Gastrocnemius medialis (tissue), 4 donors: ENCODE measurements around the gene CDSN. TPM values are rescaled to one million over a fixed set of nuclear protein-coding genes. Genes with fewer than 3 reads are reported as not detected.

Source experiments
- ATAC-seq, 2 donors: fragments of 150-250 bp; one replicate each; pipeline ENCODE4 v1.9.1; 2016
- DNase-seq, 2 donors: peaks; one replicate each; pipeline ENCODE4 v3.0.0-alpha.2; 2019
- H3K27ac ChIP-seq, 4 donors: fragments of 200-600 bp; sonication (generic); 1 replicate in 1 of 4; 2 replicates in 3 of 4; pipeline ENCODE4 v1.5.1; 2016 to 2018; ENCODE audit warnings: mild to moderate bottlenecking in 2 of 4, moderate library complexity in 1 of 4
- H3K27me3 ChIP-seq, 3 donors: fragments of 200-600 bp; sonication (generic) in 2 of 3; 1 replicate in 1 of 3; 2 replicates in 2 of 3; pipeline versions ENCODE4 v1.5.1 to v1.6.0; 2016 to 2019; ENCODE audit warnings: mild to moderate bottlenecking in 1 of 3, moderate library complexity in 1 of 3
- H3K36me3 ChIP-seq, 2 donors: fragments of 200-600 bp; sonication (generic) in 1 of 2; one replicate each; pipeline ENCODE4 v1.5.1; 2017 to 2018
- H3K4me1 ChIP-seq, 2 donors: fragments of 200-600 bp; sonication (generic) in 1 of 2; one replicate each; pipeline ENCODE4 v1.5.1; 2016 to 2017; ENCODE audit warnings: mild to moderate bottlenecking in 2 of 2
- H3K4me3 ChIP-seq, 4 donors: fragments of 200-600 bp; sonication (generic) in 3 of 4; 1 replicate in 1 of 4; 2 replicates in 3 of 4; pipeline ENCODE4 v1.5.1; 2016 to 2019; ENCODE audit warnings: mild to moderate bottlenecking in 2 of 4
- H3K9me3 ChIP-seq, 3 donors: fragments of 200-600 bp; sonication (generic) in 2 of 3; 1 replicate in 1 of 3; 2 replicates in 2 of 3; pipeline ENCODE4 v1.5.1; 2016 to 2019
- POLR2A ChIP-seq, 2 donors: fragments of 450-650 bp; IDR thresholded peaks; one replicate each; pipeline ENCODE4 v1.6.1; 2017; ENCODE audit warnings: antibody characterized with exemption in 2 of 2, mild to moderate bottlenecking in 2 of 2, moderate library complexity in 2 of 2
- in situ Hi-C, 4 donors: fragments of 200-750 bp; cut with MboI; loops; one replicate each; pipeline versions ENCODE4 v1.15.0 to v1.8.0; 2017; ENCODE audit warnings: low sequenced_read_pairs in 4 of 4
- intact Hi-C: fragments of 100-400 bp; cut with DNase I; formaldehyde crosslinking; loops from one replicate; pipeline ENCODE4 v1.15.1; 2023; ENCODE audit warnings: low total_unique reads
- total RNA-seq, 4 donors: library from RNA; depleted of rRNA; stranded (reverse); fragments of >200 nt; gene quantifications; one replicate each; pipeline versions ENCODE4 v1.1.0 to v1.2.3, GENCODE V29; 2016
- TF ChIP-seq, protein P1 (sequence below), 5 experiments: fragments of 450-650 bp in 3 of 5; fragments of 200-600 bp in 2 of 5; sonication (generic) in 2 of 5; IDR thresholded peaks in 4 of 5; conservative IDR thresholded peaks in 1 of 5; 1 replicate in 4 of 5; 2 replicates in 1 of 5; pipeline ENCODE4 v1.5.1; 2016 to 2019; ENCODE audit warnings: antibody characterized with exemption in 5 of 5, mild to moderate bottlenecking in 3 of 5, moderate library complexity in 3 of 5

CDSN gene
- total RNA-seq, 4 donors from 2014 or later: not detected

GRCh38 chr6:31076611-31077010 is 43.6 kb downstream of the CDSN start:
- peaks cover 3 to 7% of the 10 kb centered on the region in 2 donors for H3K4me1 ChIP-seq
- no peaks in the 10 kb centered on the region for H3K36me3 ChIP-seq
- H3K4me3 ChIP-seq: no peak overlapping the region
- no peak overlapping the region for H3K27ac ChIP-seq
- no peak for TF ChIP-seq POLR2A (IDR thresholded peaks at IDR 0.05)
- TF ChIP-seq, protein P1, sequence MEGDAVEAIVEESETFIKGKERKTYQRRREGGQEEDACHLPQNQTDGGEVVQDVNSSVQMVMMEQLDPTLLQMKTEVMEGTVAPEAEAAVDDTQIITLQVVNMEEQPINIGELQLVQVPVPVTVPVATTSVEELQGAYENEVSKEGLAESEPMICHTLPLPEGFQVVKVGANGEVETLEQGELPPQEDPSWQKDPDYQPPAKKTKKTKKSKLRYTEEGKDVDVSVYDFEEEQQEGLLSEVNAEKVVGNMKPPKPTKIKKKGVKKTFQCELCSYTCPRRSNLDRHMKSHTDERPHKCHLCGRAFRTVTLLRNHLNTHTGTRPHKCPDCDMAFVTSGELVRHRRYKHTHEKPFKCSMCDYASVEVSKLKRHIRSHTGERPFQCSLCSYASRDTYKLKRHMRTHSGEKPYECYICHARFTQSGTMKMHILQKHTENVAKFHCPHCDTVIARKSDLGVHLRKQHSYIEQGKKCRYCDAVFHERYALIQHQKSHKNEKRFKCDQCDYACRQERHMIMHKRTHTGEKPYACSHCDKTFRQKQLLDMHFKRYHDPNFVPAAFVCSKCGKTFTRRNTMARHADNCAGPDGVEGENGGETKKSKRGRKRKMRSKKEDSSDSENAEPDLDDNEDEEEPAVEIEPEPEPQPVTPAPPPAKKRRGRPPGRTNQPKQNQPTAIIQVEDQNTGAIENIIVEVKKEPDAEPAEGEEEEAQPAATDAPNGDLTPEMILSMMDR (IDR thresholded peaks at IDR 0.05 in 4 of 5, conservative IDR thresholded peaks at IDR 0.05 in 1 of 5): no peak
- ATAC-seq (no peak), DNase-seq (no peak)
- in situ Hi-C loops: loop anchor here (5.0 to 25.0 kb wide), 5 partner anchors 159 to 539 kb away; partner anchors contain the start of genes DHX16 (in 1 of the 4) and VARS2 (in 1 of the 4)
- no peaks in the 10 kb centered on the region for H3K27me3 ChIP-seq
- H3K9me3 ChIP-seq: no peaks in the 10 kb centered on the region
- intact Hi-C loops: no loop called here

- intact Hi-C loops: no loop called here
- DNase-seq (no peak), ATAC-seq (no peak)
- Histone ChIP-seq H3K27ac (no peak overlapping the region), H3K27me3 (no peaks in the 10 kb centered on the region), H3K4me3 (no peak overlapping the region), H3K4me1 (peaks cover 3 to 7% of the 10 kb centered on the region in 2 donors), H3K9me3 (no peaks in the 10 kb centered on the region), H3K36me3 (no peaks in the 10 kb centered on the region)
- no peak for TF ChIP-seq POLR2A (IDR thresholded peaks at IDR 0.05)
- TF ChIP-seq, protein P1 (IDR thresholded peaks at IDR 0.05 in 4 of 5, conservative IDR thresholded peaks at IDR 0.05 in 1 of 5): no peak
- in situ Hi-C loops: loop anchor here (5.0 to 25.0 kb wide), 5 partner anchors 158 to 538 kb away; partner anchors contain the start of genes DHX16 (in 1 of the 4) and VARS2 (in 1 of the 4)
Observed at GRCh38 chr6:31075528-31075927, 44.7 kb downstream of the CDSN start.

- Histone ChIP-seq H3K27ac (no peak overlapping the region), H3K9me3 (no peaks in the 10 kb centered on the region), H3K36me3 (no peaks in the 10 kb centered on the region), H3K4me3 (no peak overlapping the region), H3K4me1 (peaks cover under 1 to 2% of the 10 kb centered on the region in 2 donors), H3K27me3 (no peaks in the 10 kb centered on the region)
- in situ Hi-C loops: loop anchor here in 3 of 4 donors (5.0 to 10.0 kb wide), 3 partner anchors 157 to 250 kb away; partner anchors contain the start of gene VARS2 (in 1 of the 3)
- DNase-seq (no peak), ATAC-seq (no peak)
- TF ChIP-seq, protein P1 (IDR thresholded peaks at IDR 0.05 in 4 of 5, conservative IDR thresholded peaks at IDR 0.05 in 1 of 5): no peak
- no peak for TF ChIP-seq POLR2A (IDR thresholded peaks at IDR 0.05)
- intact Hi-C loops: no loop called here
Observed at GRCh38 chr6:31074401-31074800, 45.8 kb downstream of the CDSN start.

DNA sequence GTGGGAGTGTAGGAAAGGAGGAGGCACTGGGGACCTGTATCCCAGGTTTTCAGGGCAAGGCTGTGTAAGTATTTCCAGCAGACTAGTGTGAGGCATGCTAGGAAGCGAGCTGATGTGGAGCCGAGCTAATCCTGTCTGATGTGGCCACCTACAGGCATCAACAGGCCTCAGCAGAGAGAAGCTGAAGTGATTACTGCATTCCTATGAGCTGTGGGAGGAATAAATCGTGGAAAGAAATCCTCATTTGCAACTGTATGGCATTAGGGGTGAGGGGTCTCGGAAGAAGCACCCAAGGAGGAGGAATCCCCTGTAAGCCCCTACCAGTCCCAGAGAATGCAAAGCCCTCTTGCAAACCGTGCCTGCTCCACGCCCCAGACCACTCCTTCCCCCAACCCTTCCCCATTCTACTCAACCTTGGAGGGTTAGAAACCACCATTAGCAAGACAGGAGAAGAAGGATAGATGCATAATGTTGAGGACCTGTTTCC is 49.5 kb downstream of the CDSN start:
- no peaks in the 10 kb centered on the region for H3K4me1 ChIP-seq
- ATAC-seq (peak; percentile 71 to 77), DNase-seq (peak in 1 of 2 donors; percentile 40)
- intact Hi-C loops (no loop called here), in situ Hi-C loops (loop anchor here in 3 of 4 donors (5.0 to 10.0 kb wide), 3 partner anchors 153 to 246 kb away; partner anchors contain the start of gene VARS2 (in 1 of the 3))
- no peaks in the 10 kb centered on the region for H3K9me3 ChIP-seq
- no peak overlapping the region for H3K4me3 ChIP-seq
- TF ChIP-seq, protein P1 (IDR thresholded peaks at IDR 0.05 in 4 of 5, conservative IDR thresholded peaks at IDR 0.05 in 1 of 5): peak in 3 of 5 experiments; percentile 7 to 44 (median 38)
- no peak for TF ChIP-seq POLR2A (IDR thresholded peaks at IDR 0.05)
- H3K27me3 ChIP-seq: no peaks in the 10 kb centered on the region
- H3K27ac ChIP-seq: no peak overlapping the region
- H3K36me3 ChIP-seq: no peaks in the 10 kb centered on the region
